K562 (cell line): ENCODE results near the gene MERTK. TPM values are rescaled to one million over a fixed set of nuclear protein-coding genes. Genes with fewer than 3 reads are reported as not detected.

Source experiments
- CREM ChIP-seq: IDR thresholded peaks from 2 replicates; pipeline ENCODE4 v1.6.1; 2014; ENCODE audit warnings: antibody characterized with exemption, low read depth
- DPF2 ChIP-seq: fragments of 450-650 bp; IDR thresholded peaks from 2 replicates; pipeline ENCODE4 v1.6.1; 2016
- ELF1 ChIP-seq: fragments of 200-800 bp; sonication (Bioruptor generic); IDR thresholded peaks from 2 replicates; pipeline ENCODE4 v1.6.1; 2016; ENCODE audit warnings: missing genetic modification characterization, missing compliant biosample characterization
- ELF2 ChIP-seq: fragments of 250-450 bp; sonication (Bioruptor Pico); IDR thresholded peaks from 2 replicates; pipeline ENCODE4 v1.5.0; 2021; ENCODE audit warnings: mild to moderate bottlenecking
- FOXM1 ChIP-seq, 2 experiments: fragments of 450-650 bp in 1 of 2; sonication (generic) in 1 of 2; formaldehyde crosslinking in 1 of 2; IDR thresholded peaks; 2 replicates each; pipeline versions ENCODE4 v1.6.1 to v1.9.0; 2017 to 2022; ENCODE audit warnings: low read depth in 2 of 2, mild to moderate bottlenecking in 2 of 2, missing genetic modification reagents in 1 of 2, moderate library complexity in 1 of 2
- GABPA ChIP-seq: fragments of 200-800 bp; sonication (Bioruptor generic); conservative IDR thresholded peaks from 2 replicates; pipeline ENCODE4 v1.6.1; 2016; ENCODE audit warnings: low read depth, missing genetic modification characterization, missing compliant biosample characterization
- JUND ChIP-seq, 2 experiments: IDR thresholded peaks; 2 replicates in 1 of 2; 3 replicates in 1 of 2; pipeline ENCODE4 v1.6.1; 2011; ENCODE audit warnings: borderline replicate concordance in 2 of 2, low read depth in 2 of 2, low read length in 2 of 2, improper control_type of control experiment in 1 of 2, missing biosample characterization in 1 of 2, missing genetic modification characterization in 1 of 2, missing genetic modification reagents in 1 of 2
- LARP7 ChIP-seq: fragments of 450-650 bp; IDR thresholded peaks from 2 replicates; pipeline ENCODE4 v1.6.1; 2016
- NR2C1 ChIP-seq, 2 experiments: fragments of 450-650 bp; IDR thresholded peaks; 2 replicates each; pipeline ENCODE4 v1.6.1; 2017; ENCODE audit warnings: mild to moderate bottlenecking in 2 of 2, antibody characterized with exemption in 1 of 2, inconsistent platforms in 1 of 2, missing compliant biosample characterization in 1 of 2, missing genetic modification characterization in 1 of 2
- PTRF ChIP-seq: fragments of 450-650 bp; IDR thresholded peaks from 2 replicates; pipeline ENCODE4 v1.6.1; 2016; ENCODE audit warnings: mild to moderate bottlenecking, missing genetic modification characterization, missing compliant biosample characterization
- SAP30 ChIP-seq: fragments of 200-600 bp; sonication (generic); IDR thresholded peaks from 2 replicates; pipeline ENCODE4 v1.6.1; 2012; ENCODE audit warnings: borderline replicate concordance, low read depth, mild to moderate bottlenecking, moderate library complexity, low read length, control low read depth, inconsistent platforms; ENCODE audit not compliant: insufficient read depth, poor library complexity, severe bottlenecking
- SMAD4 ChIP-seq: fragments of 250-450 bp; sonication (Bioruptor Pico); conservative IDR thresholded peaks from 2 replicates; pipeline ENCODE4 v1.8.0; 2021; ENCODE audit warnings: inconsistent platforms, mild to moderate bottlenecking, moderate library complexity
- SMARCA4 ChIP-seq: fragments of 450-650 bp; IDR thresholded peaks from 2 replicates; pipeline ENCODE4 v1.6.1; 2016
- SMARCE1 ChIP-seq: fragments of 450-650 bp; IDR thresholded peaks from 2 replicates; pipeline ENCODE4 v1.7.1; 2016; ENCODE audit warnings: mild to moderate bottlenecking
- TCFL5 ChIP-seq: fragments of 250-450 bp; sonication (Bioruptor Pico); conservative IDR thresholded peaks from 2 replicates; pipeline ENCODE4 v1.6.1; 2021; ENCODE audit warnings: mild to moderate bottlenecking, moderate library complexity, matching md5 sums
- XRCC5 ChIP-seq: fragments of 200-400 bp; formaldehyde crosslinking; IDR thresholded peaks from 2 replicates; pipeline ENCODE4 v1.6.1; 2017; ENCODE audit warnings: low read depth, mild to moderate bottlenecking, low read length
- ZC3H8 ChIP-seq: fragments of 450-650 bp; IDR thresholded peaks from 2 replicates; pipeline ENCODE4 v1.6.1; 2017
- ZNF384 ChIP-seq: IDR thresholded peaks from 2 replicates; pipeline ENCODE4 v1.6.1; 2012; ENCODE audit warnings: low read depth, low read length, improper control_type of control experiment
- ZNF75A ChIP-seq: fragments of 450-650 bp; formaldehyde crosslinking; IDR thresholded peaks from 2 replicates; pipeline ENCODE4 v1.4.0; 2020; ENCODE audit warnings: mild to moderate bottlenecking
- ZNF766 ChIP-seq: fragments of 200-800 bp; sonication (Bioruptor generic); conservative IDR thresholded peaks from 2 replicates; pipeline ENCODE4 v1.6.1; 2016; ENCODE audit warnings: missing genetic modification characterization, missing compliant biosample characterization
- polyA plus RNA-seq, 8 experiments: library from polyadenylated mRNA; depleted of rRNA in 4 of 8; stranded (reverse) in 5 of 8; unstranded in 3 of 8; fragments of >200 nt; fragmentation: Nextera tagmentation in 2 of 8; fragmentation: Illumina TruSeq in 1 of 8; extraction: Ambion mirVana in 2 of 8; extraction: Trizol in 1 of 8; gene quantifications; 2 replicates each; pipeline versions ENCODE4 v1.2.1 to v1.2.3, GENCODE V29; 2011 to 2014; ENCODE audit warnings: inconsistent platforms in 1 of 8, missing spikeins in 1 of 8
- total RNA-seq, 7 experiments: library from RNA; depleted of rRNA in 6 of 7; stranded (reverse); fragments of >200 nt in 6 of 7; fragmentation: Illumina TruSeq in 2 of 7; extraction: Trizol in 2 of 7; gene quantifications; 2 replicates each; pipeline versions ENCODE4 v1.2.1 to v1.2.3, GENCODE V29; 2011 to 2021; ENCODE audit warnings: low replicate concordance in 1 of 7
- TF ChIP-seq, protein P1 (sequence below): sonication (generic); formaldehyde crosslinking; IDR thresholded peaks from 2 replicates; pipeline ENCODE4 v1.8.0; 2022; ENCODE audit warnings: mild to moderate bottlenecking, missing genetic modification reagents
- TF ChIP-seq, protein P2 (sequence below), 2 experiments: fragments of 450-650 bp; IDR thresholded peaks; 2 replicates each; pipeline ENCODE4 v1.6.1; 2016

Gene MERTK
- total and polyA plus RNA-seq, 9 of the 15 experiments (the other 6 are each of a cell fraction or from before 2014, with no cell fraction given), result 0.23 to 1.6 (median 0.74) TPM

DNA sequence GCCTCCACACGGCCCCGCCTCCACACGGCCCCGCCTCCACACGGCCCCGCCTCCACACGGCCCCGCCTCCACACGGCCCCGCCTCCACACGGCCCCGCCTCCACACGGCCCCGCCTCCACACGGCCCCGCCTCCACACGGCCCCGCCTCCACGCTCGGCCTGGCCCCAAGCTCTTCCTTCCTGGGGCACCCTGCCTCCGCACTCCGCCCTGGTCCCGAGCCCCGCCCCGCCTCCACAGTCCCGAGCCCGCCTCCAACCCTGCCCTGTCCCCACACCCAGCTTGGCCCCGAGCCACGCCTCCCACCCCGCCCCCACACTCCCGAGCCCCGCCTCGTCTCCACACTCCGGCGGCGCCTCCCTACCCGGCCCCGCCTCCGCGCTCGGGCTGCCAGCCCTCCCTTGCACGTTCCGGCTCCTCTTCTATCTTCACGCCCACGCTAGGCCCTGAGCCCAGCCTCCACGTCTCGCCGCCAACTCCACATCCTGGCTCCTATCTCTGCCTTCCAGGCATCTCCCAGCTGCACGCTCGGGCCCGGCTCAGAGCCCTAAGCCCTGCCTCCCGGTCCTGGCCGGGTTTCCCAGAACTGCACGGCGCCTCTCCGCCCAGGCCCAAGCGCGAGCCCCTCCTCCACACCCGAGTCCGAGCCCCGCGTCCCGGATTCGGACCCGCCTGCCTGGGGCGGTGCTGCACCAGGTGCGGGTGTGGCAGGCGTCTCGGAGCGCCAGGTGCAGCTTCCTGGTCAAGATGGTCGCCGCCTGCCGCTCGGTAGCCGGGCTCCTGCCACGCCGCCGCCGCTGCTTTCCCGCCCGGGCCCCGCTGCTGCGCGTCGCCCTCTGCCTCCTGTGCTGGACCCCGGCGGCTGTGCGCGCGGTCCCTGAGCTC is 156.7 kb downstream of the MERTK start, which contains the start of gene TMEM87B (continued):
- TF ChIP-seq, protein P1, sequence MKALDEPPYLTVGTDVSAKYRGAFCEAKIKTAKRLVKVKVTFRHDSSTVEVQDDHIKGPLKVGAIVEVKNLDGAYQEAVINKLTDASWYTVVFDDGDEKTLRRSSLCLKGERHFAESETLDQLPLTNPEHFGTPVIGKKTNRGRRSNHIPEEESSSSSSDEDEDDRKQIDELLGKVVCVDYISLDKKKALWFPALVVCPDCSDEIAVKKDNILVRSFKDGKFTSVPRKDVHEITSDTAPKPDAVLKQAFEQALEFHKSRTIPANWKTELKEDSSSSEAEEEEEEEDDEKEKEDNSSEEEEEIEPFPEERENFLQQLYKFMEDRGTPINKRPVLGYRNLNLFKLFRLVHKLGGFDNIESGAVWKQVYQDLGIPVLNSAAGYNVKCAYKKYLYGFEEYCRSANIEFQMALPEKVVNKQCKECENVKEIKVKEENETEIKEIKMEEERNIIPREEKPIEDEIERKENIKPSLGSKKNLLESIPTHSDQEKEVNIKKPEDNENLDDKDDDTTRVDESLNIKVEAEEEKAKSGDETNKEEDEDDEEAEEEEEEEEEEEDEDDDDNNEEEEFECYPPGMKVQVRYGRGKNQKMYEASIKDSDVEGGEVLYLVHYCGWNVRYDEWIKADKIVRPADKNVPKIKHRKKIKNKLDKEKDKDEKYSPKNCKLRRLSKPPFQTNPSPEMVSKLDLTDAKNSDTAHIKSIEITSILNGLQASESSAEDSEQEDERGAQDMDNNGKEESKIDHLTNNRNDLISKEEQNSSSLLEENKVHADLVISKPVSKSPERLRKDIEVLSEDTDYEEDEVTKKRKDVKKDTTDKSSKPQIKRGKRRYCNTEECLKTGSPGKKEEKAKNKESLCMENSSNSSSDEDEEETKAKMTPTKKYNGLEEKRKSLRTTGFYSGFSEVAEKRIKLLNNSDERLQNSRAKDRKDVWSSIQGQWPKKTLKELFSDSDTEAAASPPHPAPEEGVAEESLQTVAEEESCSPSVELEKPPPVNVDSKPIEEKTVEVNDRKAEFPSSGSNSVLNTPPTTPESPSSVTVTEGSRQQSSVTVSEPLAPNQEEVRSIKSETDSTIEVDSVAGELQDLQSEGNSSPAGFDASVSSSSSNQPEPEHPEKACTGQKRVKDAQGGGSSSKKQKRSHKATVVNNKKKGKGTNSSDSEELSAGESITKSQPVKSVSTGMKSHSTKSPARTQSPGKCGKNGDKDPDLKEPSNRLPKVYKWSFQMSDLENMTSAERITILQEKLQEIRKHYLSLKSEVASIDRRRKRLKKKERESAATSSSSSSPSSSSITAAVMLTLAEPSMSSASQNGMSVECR (CRISPR knock-in tag), result peak; percentile 98
- TF ChIP-seq DPF2, result peak; percentile 93
- TF ChIP-seq XRCC5, result no peak
- peak; percentile 37; the same call in 1 of the 2 replicates for TF ChIP-seq ELF1 (tag)
- TF ChIP-seq SMAD4 (CRISPR knock-in tag), result peak; percentile 99
- TF ChIP-seq SAP30, result peak; percentile 59
- TF ChIP-seq ZC3H8, result no peak
- peak; percentile 46 for TF ChIP-seq JUND (IDR thresholded peaks at IDR 0.05; ENCODE audit: borderline replicate concordance, low read depth, low read length)
- peak; percentile 27; the same call in 1 of the 3 replicates for TF ChIP-seq JUND (tag; IDR thresholded peaks at IDR 0.05; ENCODE audit: borderline replicate concordance, low read depth, low read length)
- no peak; the same call in 1 of the 2 replicates for TF ChIP-seq GABPA (tag)
- TF ChIP-seq NR2C1 (IDR thresholded peaks at IDR 0.05), result no peak
- TF ChIP-seq NR2C1 (tag; IDR thresholded peaks at IDR 0.05), result no peak; the same call in 1 of the 2 replicates
- 0 out of 2 replicates have a peak, but pooled peaks have one; percentile 8 for TF ChIP-seq ZNF384
- TF ChIP-seq, protein P2, sequence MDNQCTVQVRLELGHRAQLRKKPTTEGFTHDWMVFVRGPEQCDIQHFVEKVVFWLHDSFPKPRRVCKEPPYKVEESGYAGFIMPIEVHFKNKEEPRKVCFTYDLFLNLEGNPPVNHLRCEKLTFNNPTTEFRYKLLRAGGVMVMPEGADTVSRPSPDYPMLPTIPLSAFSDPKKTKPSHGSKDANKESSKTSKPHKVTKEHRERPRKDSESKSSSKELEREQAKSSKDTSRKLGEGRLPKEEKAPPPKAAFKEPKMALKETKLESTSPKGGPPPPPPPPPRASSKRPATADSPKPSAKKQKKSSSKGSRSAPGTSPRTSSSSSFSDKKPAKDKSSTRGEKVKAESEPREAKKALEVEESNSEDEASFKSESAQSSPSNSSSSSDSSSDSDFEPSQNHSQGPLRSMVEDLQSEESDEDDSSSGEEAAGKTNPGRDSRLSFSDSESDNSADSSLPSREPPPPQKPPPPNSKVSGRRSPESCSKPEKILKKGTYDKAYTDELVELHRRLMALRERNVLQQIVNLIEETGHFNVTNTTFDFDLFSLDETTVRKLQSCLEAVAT (IDR thresholded peaks at IDR 0.05), result peak; percentile 61 to 90; a peak in 3 of 4 replicates
- no peak for TF ChIP-seq LARP7
- no peak for TF ChIP-seq ZNF75A (CRISPR knock-in tag)
- TF ChIP-seq SMARCA4, result peak; percentile 85
- TF ChIP-seq SMARCE1, result peak; percentile 83
- TF ChIP-seq FOXM1 (IDR thresholded peaks at IDR 0.05; ENCODE audit: low read depth), result peak; percentile 36; the same call in 1 of the 2 replicates
- peak; percentile 83; the same call in 1 of the 2 replicates for TF ChIP-seq FOXM1 (CRISPR knock-in tag; IDR thresholded peaks at IDR 0.05; ENCODE audit: low read depth)
- TF ChIP-seq TCFL5 (CRISPR knock-in tag), result no peak
- TF ChIP-seq CREM, result peak; percentile 72
- peak; percentile 60 for TF ChIP-seq ELF2
- no peak for TF ChIP-seq PTRF (tag)
- TF ChIP-seq ZNF766, result no peak
